ENCODE results near the gene GLT1D1.

Gene GLT1D1

GRCh38 chr12:128853600-128854197 is 421 bp downstream of the GLT1D1 start:
- no peak for DNase-seq (ENCODE audit: low read depth in 4 of 4, low spot score in 1 of 4)

- no peak for DNase-seq (ENCODE audit: low read depth in 4 of 4, low spot score in 1 of 4)
Observed at GRCh38 chr12:128856035-128856790, 2.9 kb downstream of the GLT1D1 start.

DNA sequence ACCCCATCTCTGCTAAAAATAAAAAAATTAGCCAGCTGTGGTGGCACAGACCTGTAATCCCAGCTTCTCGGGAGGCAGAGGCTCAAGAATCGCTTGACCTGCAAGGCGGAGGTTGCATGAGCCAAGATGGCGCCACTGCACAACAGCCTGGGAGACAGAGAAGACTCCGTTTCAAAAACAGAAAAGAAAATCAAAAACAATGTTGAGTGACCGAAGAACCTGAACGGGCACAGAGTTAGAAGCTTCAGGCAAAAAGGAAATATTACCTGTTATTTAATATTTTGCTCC is 3.5 kb downstream of the GLT1D1 start:
- no peak for DNase-seq (ENCODE audit: low read depth in 4 of 4, low spot score in 1 of 4)

GRCh38 chr12:128857133-128857763 is 4.0 kb downstream of the GLT1D1 start:
- DNase-seq (ENCODE audit: low read depth in 4 of 4, low spot score in 1 of 4), result no peak

- DNase-seq (ENCODE audit: low read depth in 4 of 4, low spot score in 1 of 4), result no peak
Observed at GRCh38 chr12:128859311-128859710, 6.0 kb downstream of the GLT1D1 start.

- no peak for DNase-seq (ENCODE audit: low read depth in 4 of 4, low spot score in 1 of 4)
Observed at GRCh38 chr12:128861226-128862016, 8.1 kb downstream of the GLT1D1 start.

GRCh38 chr12:128863957-128864356 is 10.7 kb downstream of the GLT1D1 start:
- no peak for DNase-seq (ENCODE audit: low read depth in 4 of 4, low spot score in 1 of 4)

DNA sequence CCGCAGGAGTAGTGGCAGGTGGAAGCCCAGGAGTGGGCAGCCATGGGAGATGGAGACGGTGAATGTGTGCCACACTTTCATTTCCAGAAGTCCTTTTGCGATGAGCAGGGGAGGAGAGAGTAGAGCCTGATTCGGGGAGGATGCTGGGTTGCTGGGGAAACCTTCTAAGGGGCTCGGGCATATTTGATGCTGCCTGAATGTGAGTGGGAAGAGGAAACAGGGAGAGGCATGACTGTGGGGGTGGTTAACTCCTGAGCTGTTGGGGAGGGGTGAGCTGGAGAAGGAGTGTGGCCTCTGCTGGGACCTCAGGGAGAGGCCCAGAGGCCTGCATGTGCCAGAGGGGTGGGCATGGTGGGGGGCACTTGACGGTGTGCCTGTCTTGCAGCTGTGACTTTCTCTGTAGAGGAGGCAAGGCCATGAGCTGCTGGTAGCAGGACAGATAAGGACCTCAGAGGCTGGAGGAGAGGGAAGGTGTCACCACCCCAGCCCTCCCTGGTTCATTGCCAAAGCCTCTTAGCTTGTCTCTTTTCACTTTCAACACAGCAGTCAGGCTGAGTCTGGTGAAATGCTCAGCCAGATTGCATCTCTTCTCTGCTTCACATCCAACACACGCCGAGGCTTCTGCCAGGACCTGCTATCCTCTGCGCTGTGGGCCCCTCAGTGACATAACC is 11.4 kb downstream of the GLT1D1 start:
- no peak for DNase-seq (ENCODE audit: low read depth in 4 of 4, low spot score in 1 of 4)

- no peak for DNase-seq (ENCODE audit: low read depth in 4 of 4, low spot score in 1 of 4)
Observed at GRCh38 chr12:128867466-128867865, 14.2 kb downstream of the GLT1D1 start.

DNA sequence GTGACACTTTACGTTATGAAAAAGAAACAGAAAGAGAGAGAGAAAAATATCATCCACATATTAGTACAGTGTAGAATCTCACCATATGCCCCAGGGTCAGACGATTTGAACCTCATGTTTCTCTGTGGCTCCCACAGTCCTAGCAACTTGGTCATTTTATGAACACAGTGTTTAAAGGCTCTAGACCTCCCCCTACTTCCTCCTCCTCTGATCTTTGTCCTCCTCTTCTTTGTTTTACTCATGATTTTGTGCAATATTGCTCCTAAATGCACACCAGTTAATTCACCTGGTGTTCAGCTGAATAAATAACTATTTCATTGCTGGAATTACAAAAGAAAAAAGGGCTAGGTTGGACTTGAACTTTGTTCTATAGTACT is 18.2 kb downstream of the GLT1D1 start:
- DNase-seq (ENCODE audit: low read depth in 4 of 4, low spot score in 1 of 4), result no peak

DNA sequence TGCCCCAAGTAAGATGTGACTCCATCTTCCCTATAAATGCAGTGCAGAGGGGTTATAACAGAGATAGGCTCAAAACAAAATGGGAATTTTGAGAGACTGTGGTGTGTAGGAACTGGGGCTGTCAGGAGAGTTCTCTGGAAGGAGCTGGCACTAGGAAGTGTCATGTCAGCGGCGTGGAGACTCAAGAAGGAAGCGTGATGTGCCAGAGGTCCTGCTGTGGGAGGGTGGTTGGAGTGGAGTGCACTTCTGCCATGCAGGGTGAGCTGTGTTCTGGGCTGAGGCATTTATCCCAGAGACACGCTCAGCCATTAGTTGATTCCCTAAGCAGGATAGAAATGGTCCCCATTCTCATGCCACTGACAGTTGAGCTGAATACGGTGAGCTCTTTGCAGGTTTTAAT is 19.0 kb downstream of the GLT1D1 start:
- DNase-seq (ENCODE audit: low read depth in 4 of 4, low spot score in 1 of 4), result no peak

DNA sequence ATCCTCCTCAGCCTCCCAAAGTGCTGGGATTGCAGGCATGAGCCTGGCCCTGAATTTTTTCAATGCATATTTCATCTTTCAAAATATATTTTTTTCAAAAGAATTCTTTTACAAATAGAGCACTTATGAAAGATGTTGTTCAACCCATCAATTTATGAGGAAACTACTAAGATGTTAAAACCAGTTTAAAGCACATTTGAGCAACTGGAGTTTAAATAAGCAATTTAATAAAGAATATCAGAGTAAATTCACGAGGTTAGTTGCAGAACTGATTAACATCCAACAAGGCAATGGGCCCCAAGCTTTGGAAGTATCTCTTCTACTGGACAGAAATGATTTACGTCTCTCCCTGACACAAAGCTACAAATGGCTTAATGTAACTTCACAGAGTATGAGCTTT is 23.3 kb downstream of the GLT1D1 start:
- no peak for DNase-seq (ENCODE audit: low read depth in 4 of 4, low spot score in 1 of 4)

GRCh38 chr12:128879898-128880764 is 26.9 kb downstream of the GLT1D1 start:
- DNase-seq (ENCODE audit: low read depth in 4 of 4, low spot score in 1 of 4), result no peak

- DNase-seq (ENCODE audit: low read depth in 4 of 4, low spot score in 1 of 4), result no peak
Observed at GRCh38 chr12:128891856-128892255, 38.6 kb downstream of the GLT1D1 start.

DNA sequence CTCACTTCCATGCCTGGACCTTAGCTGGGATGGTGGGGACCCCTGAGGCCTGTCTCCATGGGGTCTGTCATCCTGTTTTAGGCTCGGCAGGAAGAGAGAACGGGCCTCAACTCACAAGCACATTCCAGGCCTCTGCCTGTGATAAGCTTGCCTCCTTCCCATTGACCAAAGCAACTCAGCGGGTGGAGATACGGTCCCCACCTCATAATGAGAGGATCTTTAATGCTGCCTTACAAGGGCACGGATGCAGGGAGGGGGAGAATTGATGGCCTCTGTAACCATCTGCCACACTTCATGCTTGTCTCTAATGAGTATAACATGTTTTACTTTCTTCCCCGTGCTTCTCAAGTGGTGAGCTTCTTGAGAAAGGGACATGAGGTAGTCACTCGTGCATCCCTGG is 50.0 kb downstream of the GLT1D1 start:
- no peak for DNase-seq (ENCODE audit: low read depth in 4 of 4, low spot score in 1 of 4)

GRCh38 chr12:128905003-128905544 is 51.8 kb downstream of the GLT1D1 start:
- DNase-seq (ENCODE audit: low read depth in 4 of 4, low spot score in 1 of 4), result no peak

DNA sequence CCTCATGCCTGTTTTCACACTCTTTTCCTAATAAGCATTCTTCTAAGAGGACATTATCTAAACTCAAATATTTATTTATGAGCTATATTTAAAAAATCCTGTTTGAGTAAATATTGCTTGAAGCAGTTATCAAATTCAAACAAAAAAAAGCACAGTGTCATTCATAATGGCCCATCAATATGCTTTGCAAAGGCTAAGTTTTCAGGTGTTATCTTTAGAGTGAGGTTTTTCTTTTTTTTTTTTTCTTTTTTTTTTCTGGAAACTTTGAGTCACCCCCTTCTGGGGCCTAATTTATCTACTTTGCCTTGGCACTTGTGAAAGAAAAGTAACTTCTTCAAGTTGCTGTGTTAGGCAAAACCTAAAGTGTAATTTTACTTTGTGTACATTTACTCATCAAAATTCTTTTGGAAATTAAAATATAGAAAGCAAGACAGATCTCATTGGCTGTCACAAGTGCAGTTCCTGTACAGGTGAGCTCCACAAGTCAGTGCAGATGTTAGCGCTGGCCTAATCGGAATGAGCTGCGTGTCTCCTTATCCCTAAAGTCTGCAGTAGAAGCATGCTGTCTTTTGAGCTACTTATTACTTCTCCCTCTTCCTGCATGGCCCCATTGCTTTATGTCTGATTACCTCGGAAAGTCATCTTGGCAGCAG is 53.3 kb downstream of the GLT1D1 start:
- DNase-seq (ENCODE audit: low read depth in 4 of 4, low spot score in 1 of 4), result no peak

DNA sequence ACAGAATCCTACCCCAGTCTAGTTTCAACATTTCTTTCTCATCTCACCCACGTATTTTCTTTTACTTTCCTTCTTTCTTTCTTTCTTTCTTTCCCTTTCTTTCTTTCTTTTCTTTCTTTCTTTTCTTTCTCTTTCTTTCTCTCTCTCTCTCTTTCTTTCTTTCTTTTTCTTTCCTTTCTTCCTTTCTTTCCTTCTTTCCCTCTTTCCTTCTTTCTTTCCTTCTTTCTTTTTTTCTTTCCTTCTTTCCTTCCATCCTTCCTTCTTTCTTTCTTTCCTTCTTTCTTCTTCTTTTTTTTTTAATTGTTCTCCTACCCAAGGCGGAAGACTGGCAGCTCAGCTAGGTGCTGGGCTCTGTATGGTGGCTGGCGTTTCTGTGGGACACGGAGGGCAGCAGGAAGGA is 55.0 kb downstream of the GLT1D1 start:
- DNase-seq (ENCODE audit: low read depth in 4 of 4, low spot score in 1 of 4), result no peak

- DNase-seq (ENCODE audit: low read depth in 4 of 4, low spot score in 1 of 4), result no peak
Observed at GRCh38 chr12:128909653-128910052, 56.4 kb downstream of the GLT1D1 start.

GRCh38 chr12:128910629-128911028 is 57.4 kb downstream of the GLT1D1 start:
- no peak for DNase-seq (ENCODE audit: low read depth in 4 of 4, low spot score in 1 of 4)
